Left lung (tissue), 10 donors: ENCODE data around the gene NUMB. TPM values are rescaled to one million over a fixed set of nuclear protein-coding genes. Genes with fewer than 3 reads are reported as not detected.

Source experiments
- ATAC-seq: fragments of 200-7000 bp; cut with Tn5 transposase; one replicate; pipeline ENCODE4 v1.9.1; 2020; ENCODE audit warnings: moderate library complexity
- DNase-seq, 4 donors: peaks; one replicate each; pipeline ENCODE4 v3.0.0-alpha.2; 2013 to 2020
- H3K27ac ChIP-seq, 2 donors: fragments of 200-600 bp; sonication (generic) in 1 of 2; one replicate each; pipeline versions ENCODE4 v1.5.0 to v1.8.0; 2020 to 2021
- H3K27me3 ChIP-seq, 2 donors: fragments of 200-600 bp; sonication (generic) in 1 of 2; one replicate each; pipeline versions ENCODE4 v1.5.0 to v1.8.0; 2020 to 2021
- H3K36me3 ChIP-seq, 2 donors: fragments of 200-600 bp; sonication (generic) in 1 of 2; one replicate each; pipeline versions ENCODE4 v1.5.0 to v1.8.0; 2020 to 2021
- H3K4me1 ChIP-seq, 2 donors: fragments of 200-600 bp; one replicate each; pipeline ENCODE4 v1.8.0; 2021
- H3K4me3 ChIP-seq, 2 donors: fragments of 200-600 bp; sonication (generic) in 1 of 2; one replicate each; pipeline versions ENCODE4 v1.5.0 to v1.8.0; 2020 to 2021; ENCODE audit warnings: mild to moderate bottlenecking in 1 of 2
- H3K9me3 ChIP-seq, 2 donors: fragments of 200-600 bp; sonication (generic) in 1 of 2; one replicate each; pipeline versions ENCODE4 v1.5.0 to v1.8.0; 2020 to 2021
- CTCF ChIP-seq, 2 donors: fragments of 200-600 bp; sonication (generic) in 1 of 2; IDR thresholded peaks; one replicate each; pipeline versions ENCODE4 v1.5.0 to v1.8.0; 2021; ENCODE audit warnings: antibody characterized with exemption in 2 of 2
- intact Hi-C, 2 donors: fragments of 100-400 bp; cut with DNase I; formaldehyde crosslinking; loops; one replicate each; pipeline versions ENCODE4 v1.11.2 to v1.14.2; 2022
- polyA plus RNA-seq, 6 donors: library from polyadenylated mRNA; unstranded; fragments of 120-200 nt; gene quantifications; one replicate each; pipeline ENCODE4 v1.2.1, GENCODE V29; 2013; ENCODE audit not compliant: insufficient read length in 6 of 6
- total RNA-seq, 2 donors: library from RNA; stranded (reverse); fragmentation: NEBNext Ultra II Directional; extraction: Animal tissue kit (Norgen Biotek cat#: 25700); gene quantifications; one replicate each; pipeline ENCODE4 v1.2.1, GENCODE V29; 2021
- donor health status: DM: no; HTN: yes; CAD: no.
- donor health status: DM: no; HTN: no; CAD: no.

Gene NUMB
- total and polyA plus RNA-seq, 8 donors, result 91.0 to 121 (median 105) TPM

- Histone ChIP-seq H3K27me3 (no peaks in the 10 kb centered on the region), H3K9me3 (no peaks in the 10 kb centered on the region), H3K36me3 (peaks cover 0 to 97% of the 10 kb centered on the region in 2 donors), H3K4me3 (no peak overlapping the region), H3K27ac (no peak overlapping the region), H3K4me1 (no peaks in the 10 kb centered on the region)
- DNase-seq (no peak), ATAC-seq (peak; percentile 9)
- intact Hi-C loops, result no loop called here
- no peak for TF ChIP-seq CTCF (IDR thresholded peaks at IDR 0.05)
These were observed 181.5 kb downstream of the NUMB start for GRCh38 chr14:73276836-73277235.

- DNase-seq (no peak), ATAC-seq (no peak)
- no peak overlapping the region for H3K27ac ChIP-seq
- H3K9me3 ChIP-seq, result no peaks in the 10 kb centered on the region
- H3K4me3 ChIP-seq, result no peak overlapping the region
- H3K4me1 ChIP-seq, result peaks cover 4 to 15% of the 10 kb centered on the region in 2 donors
- peaks cover 0 to 67% of the 10 kb centered on the region in 2 donors for H3K36me3 ChIP-seq
- no peak for TF ChIP-seq CTCF (IDR thresholded peaks at IDR 0.05)
- H3K27me3 ChIP-seq, result no peaks in the 10 kb centered on the region
- intact Hi-C loops, result no loop called here
These were observed 184.5 kb downstream of the NUMB start for GRCh38 chr14:73273799-73274198.

- H3K36me3 ChIP-seq, result peaks cover 0 to 53% of the 10 kb centered on the region in 2 donors
- DNase-seq, result no peak
- intact Hi-C loops, result no loop called here
- no peak for ATAC-seq
- no peak overlapping the region for H3K4me3 ChIP-seq
- peaks cover 4 to 15% of the 10 kb centered on the region in 2 donors for H3K4me1 ChIP-seq
- no peak for TF ChIP-seq CTCF (IDR thresholded peaks at IDR 0.05)
- no peaks in the 10 kb centered on the region for H3K9me3 ChIP-seq
- H3K27me3 ChIP-seq, result no peaks in the 10 kb centered on the region
- no peak overlapping the region for H3K27ac ChIP-seq
These were observed 186.0 kb downstream of the NUMB start for GRCh38 chr14:73272393-73272792.

- Histone ChIP-seq H3K4me3 (peak overlapping the region; percentile 21 to 31), H3K36me3 (peaks cover 0 to 28% of the 10 kb centered on the region in 2 donors), H3K27me3 (no peaks in the 10 kb centered on the region), H3K9me3 (no peaks in the 10 kb centered on the region), H3K4me1 (peaks cover 4 to 15% of the 10 kb centered on the region in 2 donors), H3K27ac (peak overlapping the region; percentile 19 to 55)
- peak; percentile 8 to 92 (median 44) for DNase-seq
- intact Hi-C loops, result no loop called here
- no peak for TF ChIP-seq CTCF (IDR thresholded peaks at IDR 0.05)
- peak; percentile 92 for ATAC-seq
These were observed 188.4 kb downstream of the NUMB start for GRCh38 chr14:73269729-73270531.

- Histone ChIP-seq H3K27ac (no peak overlapping the region), H3K4me1 (peaks cover 4 to 15% of the 10 kb centered on the region in 2 donors), H3K27me3 (no peaks in the 10 kb centered on the region), H3K9me3 (no peaks in the 10 kb centered on the region), H3K36me3 (peaks cover 0 to 3% of the 10 kb centered on the region in 2 donors), H3K4me3 (no peak overlapping the region)
- no peak for TF ChIP-seq CTCF (IDR thresholded peaks at IDR 0.05)
- ATAC-seq (no peak), DNase-seq (no peak)
- intact Hi-C loops, result no loop called here
These were observed 190.9 kb downstream of the NUMB start for GRCh38 chr14:73267474-73267873.
